NCI-H187 treated with DMSO at 0.1 percent for 48 hours (cell line): Measurements from ENCODE around the gene CLCN3.
"Not testable (repeated sequence)": the region's sequence is repeated elsewhere in the genome, so short reads cannot be mapped to it uniquely, and the experiment has no call there.

Experiments used
- DNase-seq: peaks from one replicate; lab custom pipeline; 2025; lab: John Stamatoyannopoulos, UW

The CLCN3 gene

DNA sequence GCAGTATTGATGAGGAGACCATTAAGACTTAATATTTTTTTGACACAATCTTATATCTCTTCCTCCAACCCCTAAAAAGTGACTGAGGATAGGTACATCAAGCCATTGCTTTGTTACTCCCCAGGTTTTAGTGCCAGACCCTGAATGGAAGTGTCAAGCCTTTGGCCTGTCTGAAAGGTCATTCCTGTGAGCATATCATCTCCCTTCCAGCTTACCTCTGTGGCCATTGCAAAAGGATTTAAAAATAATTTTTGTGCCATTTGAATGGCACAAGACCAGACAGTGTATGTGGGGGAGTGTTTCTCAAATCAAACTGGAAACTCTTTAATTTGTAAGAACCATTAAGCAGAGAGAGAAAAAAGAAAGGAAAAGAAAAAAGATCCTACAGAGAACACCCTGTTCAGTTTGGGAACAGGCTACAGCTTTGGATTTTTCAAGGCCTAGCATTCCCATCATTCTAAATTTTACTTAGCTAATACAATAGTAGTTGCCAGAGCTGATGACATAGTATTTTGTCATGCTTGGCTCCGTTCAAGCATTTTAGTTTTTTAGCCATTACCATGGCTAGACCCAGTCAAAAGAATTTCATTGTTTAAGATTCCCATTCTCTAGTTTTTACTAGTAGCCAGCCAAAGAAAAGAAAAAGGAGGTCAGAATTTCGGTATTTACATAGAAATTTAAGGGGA, 87.7 kb downstream of the CLCN3 start:
- DNase-seq = no peak

DNA sequence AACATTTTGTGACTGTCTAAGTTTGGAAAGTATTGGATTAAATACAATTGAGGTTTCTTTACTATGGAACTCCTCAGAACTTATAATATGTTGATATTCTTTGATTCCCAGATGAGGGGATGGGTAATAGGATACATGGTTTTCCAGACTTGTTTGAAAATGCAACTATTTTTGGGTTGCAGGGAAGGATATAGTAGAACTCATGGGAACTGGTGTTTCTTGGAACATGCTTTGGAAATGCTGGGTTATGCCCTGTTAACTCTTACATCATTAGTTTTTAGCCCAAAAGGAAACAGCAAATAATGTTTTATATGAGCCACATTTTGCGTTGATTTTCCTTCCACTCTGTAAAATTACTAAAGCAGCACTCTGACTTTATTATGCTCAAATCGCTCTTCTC, 95.4 kb downstream of the CLCN3 start:
- DNase-seq = no peak

DNA sequence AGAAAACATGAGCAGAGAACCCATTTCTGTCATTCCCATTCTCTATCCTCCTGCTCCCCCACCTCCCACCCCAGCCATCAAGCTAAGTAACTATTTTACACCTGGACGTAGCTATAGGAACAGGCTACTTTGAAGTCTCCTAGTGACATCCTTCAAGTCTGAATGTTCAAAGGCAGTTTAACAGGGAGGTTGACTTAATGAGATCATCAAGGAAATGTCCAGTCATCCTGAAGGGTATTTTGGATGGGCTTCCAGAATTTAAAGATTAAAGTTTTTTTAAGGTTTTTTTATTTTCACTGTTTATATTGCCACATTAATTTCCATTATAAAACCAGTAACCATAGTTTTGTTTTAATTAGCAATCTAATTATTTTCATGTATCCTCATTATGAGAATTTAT, 96.3 kb downstream of the CLCN3 start:
- no peak for DNase-seq

DNA sequence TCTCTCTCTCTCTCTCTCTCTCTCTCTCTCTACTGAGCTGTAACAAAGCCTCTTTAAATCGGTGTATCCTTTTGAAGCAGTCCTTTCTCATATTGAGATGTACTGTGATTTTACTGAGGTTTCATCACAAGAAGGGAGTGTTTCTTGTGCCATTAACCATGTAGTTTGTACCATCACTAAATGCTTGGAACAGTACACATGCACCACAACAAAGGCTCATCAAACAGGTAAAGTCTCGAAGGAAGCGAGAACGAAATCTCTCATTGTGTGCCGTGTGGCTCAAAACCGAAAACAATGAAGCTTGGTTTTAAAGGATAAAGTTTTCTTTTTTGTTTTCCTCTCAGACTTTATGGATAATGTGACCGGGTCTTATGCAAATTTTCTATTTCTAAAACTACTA, 100.2 kb downstream of the CLCN3 start:
- DNase-seq = no peak

DNA sequence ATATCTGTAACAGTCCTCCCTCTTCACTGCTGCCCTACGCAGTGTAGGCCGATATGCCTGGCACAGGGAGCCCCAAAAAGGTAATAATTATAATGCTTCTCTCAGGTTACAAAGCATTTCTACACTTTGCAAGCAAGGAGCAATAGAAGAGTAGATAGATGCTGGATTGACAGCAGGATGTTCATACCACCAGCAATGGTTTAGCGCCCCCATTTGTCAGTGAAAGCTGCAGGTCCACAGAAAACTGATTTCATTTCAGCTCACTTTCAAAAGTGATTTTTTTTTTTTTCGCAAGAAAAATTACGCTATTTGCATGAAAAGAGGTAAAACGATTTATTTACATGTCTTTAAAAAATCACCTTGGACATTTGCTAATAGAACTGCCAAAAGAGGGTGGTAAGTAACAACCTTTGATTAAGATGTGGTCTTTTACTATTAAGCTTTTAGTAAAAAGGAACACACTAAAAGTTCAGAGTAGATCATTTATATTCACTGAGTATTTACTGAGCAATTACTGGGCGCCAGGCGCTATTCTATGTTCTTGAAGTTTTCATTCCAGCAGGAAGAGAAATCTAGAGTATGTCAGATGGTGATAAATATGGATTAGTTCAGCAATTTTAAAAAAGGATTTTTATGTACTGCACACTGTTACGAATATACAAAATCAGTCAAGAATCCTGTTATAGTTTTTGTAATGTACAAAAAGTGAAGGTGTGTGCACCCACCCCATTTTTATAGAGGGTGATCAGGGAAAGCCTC, 103.0 kb downstream of the CLCN3 start:
- DNase-seq = no peak

DNA sequence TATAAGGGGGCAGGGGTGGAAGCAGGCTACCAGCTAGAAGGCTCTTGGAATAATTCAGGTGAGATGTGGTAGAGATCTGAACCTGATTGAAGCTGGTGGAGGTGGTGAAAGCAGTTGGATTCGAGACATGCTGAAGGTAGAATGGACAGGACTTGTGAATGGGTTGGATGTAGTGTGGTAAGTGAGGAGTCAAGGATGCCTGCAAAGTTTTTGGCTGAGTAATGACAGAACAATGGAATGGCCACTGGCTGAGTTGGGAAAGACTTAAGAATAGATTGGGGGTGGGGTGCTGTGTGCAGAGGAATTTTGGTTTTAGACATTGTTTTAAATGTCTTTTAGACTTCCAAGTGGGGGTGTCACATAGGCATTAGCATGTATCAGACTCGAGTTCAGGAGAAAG, 103.9 kb downstream of the CLCN3 start:
- DNase-seq = no peak

DNA sequence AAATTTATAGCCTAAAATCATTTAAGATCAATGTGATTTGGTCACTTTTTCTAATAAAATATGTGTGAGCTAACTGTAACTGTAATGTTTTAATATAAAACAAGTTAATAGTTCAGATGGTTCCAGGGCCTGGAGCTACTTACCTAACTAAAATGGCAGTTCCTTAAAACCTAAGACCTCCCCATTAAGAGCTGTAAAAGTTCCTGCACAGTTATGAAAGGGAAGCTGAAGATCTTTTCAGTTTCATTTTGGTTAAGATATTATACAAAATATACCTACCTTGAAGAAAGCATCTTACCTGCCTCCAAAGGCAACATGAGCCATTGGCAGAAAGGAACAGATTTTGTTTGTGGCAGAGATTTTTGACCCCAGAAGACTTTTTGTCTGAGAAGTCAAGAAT, 107.2 kb downstream of the CLCN3 start:
- DNase-seq = no peak

DNA sequence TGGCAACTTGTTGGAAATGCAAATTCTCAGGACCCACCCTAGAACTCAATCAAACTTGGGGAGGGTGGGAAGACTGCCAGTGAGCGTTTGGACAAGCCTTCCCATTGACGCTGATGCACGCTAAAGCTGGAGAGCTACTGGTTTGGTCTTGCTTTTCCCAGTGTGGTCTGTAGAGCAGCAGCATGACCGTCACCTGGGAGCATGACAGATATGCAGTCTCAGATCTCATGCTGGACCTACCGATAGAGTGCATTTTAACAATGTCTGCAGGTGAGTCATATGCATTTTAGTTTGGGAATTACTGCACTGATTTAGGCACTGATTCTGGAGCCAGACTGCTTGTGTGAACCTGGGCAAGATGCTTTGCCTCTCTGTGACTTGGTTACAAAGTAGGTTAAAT, 110.2 kb downstream of the CLCN3 start:
- no peak for DNase-seq

DNA sequence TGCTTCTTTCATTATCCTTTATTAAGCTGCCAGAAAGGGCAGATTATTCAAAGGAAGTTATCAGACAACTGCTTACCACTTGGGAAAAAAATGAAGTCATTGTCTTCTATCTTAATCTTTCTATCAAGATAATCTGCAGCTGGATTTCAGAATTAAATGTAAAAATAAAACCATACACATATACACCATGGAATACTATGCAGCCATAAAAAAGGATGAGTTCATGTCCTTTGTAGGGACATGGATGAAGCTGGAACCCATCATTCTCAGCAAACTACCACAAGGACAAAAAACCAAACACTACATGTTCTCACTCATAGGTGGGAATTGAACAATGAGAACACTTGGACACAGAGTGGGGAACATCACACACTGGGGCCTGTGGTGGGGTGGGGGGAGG, 118.2 kb downstream of the CLCN3 start:
- DNase-seq = not testable (repeated sequence)

DNA sequence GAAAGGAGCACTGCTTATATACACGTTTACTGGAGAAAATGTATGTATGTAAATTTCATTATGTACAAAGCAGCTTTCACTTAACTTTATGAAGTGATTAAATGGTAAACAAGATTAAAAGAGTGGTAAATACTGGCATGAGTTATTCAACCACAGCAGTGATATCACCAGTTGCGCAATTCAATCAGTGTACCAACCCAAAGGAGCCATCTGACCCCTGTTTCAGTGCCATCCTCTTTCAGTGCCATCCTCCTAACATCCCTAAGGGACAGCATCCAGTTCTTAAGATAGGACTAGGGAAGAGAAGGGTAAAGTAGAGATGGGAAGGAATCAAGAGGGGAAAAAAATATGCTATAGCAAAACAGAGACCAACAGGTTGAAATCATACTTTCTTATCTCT, 121.2 kb downstream of the CLCN3 start:
- no peak for DNase-seq

DNA sequence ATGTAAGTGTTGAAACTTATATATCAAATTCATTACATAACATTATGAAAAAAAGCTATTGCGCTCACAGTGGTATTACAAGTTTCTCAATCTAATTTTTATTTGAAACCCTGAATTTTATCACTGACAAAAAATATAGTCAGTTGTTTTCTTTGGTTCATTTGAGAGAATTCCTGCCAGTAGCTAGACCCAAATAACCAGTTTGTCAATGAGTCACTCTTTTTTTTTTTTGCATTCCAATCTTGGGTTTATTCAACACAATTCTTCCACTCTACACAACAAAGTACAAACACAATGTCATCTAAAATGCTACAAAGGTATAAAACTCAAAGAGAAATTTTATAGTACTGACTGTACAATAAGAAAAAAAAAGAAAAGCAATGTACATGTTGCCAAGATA, 124.2 kb downstream of the CLCN3 start:
- no peak for DNase-seq

DNA sequence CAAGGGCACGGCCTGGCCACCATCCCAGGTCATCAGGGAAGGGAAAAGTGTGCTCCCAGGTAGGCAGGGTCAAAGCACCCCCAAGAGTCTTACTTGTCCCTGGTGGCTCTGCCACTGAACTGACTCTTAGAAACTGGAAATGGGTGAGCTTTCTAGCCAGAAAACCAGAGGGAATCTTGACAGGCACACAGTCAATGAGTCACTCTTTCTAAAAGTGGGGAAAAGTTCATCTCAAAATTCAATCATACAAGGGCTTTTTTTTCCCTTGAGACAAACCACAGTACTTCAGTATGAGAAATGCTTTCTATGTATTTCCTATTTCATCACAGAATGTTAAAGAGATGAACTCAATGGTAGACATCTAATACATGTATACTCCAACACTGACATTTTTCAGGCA, 124.9 kb downstream of the CLCN3 start:
- DNase-seq = no peak

DNA sequence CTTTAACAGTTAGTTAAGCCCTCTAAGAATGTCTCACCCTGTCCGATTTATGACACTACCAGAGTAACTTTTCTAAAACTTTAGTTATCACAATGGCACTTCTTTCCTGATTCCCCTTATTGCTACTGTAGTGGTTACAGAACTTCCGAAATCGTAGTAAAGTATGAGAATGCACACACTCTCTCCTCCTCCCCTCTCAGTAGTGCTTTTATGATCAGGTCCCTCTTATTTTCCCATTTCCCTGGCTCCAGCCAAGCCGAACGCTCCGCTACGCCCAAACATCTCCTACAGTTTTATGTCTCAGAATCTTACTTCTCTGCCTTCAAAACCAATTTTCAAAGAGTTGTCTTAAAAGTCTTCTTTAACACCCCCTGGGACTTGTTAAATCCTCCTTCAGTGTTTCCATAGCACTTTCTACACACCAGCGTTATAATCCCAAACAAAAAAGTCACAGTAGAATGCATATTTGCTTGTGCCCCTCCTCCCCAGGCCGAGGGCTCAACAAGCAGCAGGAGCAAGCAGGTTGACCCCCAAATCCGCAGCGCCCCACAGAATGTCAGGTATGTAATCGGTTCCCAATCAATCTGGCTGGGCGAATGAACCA, 136.7 kb downstream of the CLCN3 start:
- DNase-seq = no peak

DNA sequence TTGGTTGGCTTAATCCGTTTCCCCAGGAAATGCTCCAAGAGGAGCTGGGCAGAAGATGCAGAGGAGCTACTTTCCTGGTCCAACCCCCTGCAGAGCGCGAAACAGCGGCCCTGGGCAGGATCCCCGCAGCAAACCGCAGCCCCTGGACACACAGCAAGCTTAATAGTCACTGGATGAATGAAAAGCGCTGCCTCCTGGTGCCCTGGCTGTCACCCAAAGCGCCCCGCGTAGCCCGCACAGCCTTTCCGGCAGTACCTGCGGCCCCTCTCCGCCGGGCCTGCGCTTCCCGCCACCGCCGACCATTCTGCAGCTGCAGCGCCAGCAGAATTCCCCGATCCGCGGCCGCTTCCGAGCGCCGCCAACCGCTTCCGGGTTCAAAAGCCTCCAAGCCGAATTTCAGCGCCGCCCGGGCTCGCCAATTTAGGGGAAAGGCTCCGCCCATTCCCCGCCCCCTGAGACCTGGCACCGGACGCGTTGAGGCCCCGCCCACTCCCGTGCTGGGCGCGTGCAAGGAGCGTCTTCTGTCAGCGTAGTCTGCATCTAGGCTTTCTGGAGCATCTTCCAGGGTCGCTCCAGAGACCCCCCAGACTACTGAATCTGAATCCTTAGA, 137.3 kb downstream of the CLCN3 start, which contains the start of gene HPF1:
TSS of gene HPF1 (minus strand) at position 370 of the 610 bp plus-strand sequence. CDS start at position 303, 67 bp downstream.
- DNase-seq = peak; percentile 39

DNA sequence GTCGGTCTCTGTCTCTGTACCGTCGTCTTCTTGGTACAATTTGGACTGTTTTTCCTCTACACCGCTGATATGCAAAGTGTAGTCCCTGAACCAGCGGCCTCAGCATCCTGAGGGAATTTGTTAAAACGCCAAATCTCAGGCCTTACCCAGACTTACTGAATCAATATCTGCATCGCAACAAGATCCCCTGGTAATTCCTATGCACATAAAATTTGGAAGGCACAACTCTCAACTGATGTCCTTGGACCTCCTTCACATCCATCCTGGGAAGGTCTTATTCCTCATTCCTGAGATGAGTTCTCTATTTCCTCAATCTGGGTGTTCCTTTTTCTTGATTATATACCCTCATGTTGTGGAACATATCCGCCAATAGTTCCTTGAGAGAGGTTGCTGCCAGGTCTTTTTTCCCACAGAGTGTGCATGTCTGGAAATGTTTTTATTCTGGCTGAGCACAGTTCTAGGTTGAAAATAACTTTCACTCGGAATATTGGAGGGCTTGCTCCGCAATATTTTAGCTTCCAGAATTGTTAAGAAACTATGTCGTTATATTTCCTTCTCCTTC, 138.1 kb downstream of the CLCN3 start:
- no peak for DNase-seq

DNA sequence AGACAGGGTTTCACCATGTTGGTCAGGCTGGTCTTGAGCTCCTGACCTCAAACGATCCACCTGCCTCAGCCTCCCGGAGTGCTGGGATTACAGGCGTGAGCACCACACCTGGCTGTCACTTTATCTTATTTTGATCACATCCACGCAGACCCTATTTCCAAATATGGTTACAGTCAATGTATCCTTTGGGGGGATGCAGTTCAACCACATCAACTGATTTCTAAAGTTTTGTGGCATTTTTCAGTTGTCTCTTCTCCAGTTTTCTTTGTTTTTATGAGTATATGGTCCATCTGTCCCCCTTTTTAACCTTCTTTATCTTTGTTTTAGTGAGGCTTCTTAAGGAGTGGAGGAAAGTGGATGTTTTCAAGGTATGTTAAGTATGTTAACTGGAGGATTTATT, 141.5 kb downstream of the CLCN3 start:
- no peak for DNase-seq

DNA sequence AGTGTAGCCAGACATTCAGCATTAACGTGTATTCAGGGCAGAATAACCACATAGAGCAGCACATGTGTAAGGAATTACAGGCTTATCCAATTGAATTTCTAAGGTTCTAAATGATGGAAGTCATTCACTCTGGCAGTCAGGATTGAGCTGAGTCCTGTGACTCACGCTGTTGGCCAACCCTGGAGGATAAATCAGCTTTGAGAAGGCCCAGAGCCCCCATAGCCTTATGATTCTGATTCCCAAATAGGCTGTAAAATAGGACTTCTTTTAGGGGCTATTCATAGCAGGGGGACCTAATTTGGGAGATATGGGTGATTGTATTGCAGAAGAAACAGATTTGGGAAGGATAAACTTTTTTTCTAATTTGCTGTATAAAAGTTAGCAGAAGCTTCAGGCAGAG, 145.5 kb downstream of the CLCN3 start:
- no peak for DNase-seq

DNA sequence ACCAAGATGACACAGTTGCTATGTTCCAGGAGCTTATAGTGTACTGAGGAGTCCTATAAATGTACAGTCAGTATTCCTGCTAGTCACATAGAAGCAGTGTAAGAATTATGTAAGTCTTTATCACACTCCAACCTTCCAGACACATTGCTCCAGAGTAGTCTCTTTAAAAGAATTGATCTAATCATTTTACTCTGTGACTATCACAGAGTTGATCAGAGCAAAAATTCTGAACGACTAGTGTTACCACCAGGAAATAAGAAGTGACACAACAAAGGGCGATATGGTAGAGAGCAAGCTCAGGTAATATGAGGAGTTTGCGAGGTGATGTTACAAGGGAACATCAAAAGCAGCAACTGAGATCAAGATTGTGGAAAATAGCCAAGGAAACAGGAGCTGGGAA, 146.4 kb downstream of the CLCN3 start:
- no peak for DNase-seq

DNA sequence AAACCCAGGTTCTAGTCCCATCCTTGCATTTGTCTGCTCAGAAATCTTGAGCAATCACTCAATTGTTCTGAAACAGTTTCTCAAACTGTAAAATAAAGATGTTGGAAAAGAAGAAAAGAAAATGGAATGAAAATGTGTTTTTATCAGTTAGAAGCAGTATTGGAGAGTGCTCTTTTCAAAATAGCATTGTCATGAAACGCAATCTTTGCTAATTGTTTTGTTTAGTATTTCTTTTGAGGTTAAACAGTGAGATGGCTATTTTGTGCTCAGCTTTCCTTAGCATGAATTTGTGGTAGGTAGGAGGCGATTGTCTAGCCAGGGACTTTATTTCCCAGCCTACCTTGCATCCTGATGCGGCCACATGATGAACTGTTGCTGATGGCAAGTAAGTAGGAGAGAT, 148.0 kb downstream of the CLCN3 start:
- no peak for DNase-seq

DNA sequence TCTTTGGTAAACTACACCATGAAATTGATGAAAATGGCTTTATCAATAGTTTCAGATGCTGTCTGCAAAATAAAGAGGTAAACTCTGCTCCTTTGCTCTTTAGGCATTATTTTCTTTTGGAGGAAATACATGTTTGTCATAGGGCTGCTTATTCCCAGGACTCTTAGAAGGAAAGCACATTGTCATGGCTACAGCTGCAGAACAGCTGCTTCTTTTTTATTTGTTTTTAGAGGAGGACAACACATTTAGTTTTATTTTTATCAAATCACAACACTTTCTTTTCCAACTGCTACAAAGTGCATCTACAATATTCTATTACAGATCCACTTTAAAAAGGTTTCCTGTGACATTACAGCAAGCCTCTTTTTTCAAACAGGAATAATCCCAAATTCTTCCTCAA, 150.0 kb downstream of the CLCN3 start:
- DNase-seq = no peak

DNA sequence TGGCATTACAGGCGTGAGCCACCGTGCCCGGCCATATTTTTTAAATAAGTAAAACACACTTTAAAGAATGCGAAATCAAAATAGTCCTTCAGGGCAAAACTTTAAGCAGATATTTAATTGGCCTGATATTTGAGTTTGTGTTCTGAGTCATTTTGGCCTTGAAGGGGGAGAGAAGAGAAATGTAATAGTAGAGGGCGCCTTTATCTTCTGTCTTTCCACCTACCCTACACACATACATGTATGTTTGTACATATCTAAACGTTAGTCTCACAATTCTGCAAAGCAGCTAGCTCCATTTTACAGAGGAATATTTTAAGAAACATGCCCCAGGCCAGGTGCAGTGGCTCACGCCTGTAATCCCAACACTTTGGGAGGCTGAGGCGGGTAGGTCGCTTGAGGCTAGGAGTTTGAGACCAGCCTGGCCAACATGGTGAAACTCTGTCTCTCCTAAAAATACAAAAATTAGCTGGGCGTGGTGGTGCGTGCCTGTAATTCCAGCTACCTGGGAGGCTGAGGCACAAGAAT, 151.2 kb downstream of the CLCN3 start:
- not testable (repeated sequence) for DNase-seq
